Muscle layer of colon (tissue), 2 donors: Measurements from ENCODE around the gene SNX9.
"Not testable (repeated sequence)": the region's sequence is repeated elsewhere in the genome, so short reads cannot be mapped to it uniquely, and the experiment has no call there.

Experiments used
- H3K27ac ChIP-seq: one replicate; pipeline ENCODE4 v1.7.0; 2013; ENCODE audit warnings: low read depth, mild to moderate bottlenecking, low read length, moderate library complexity
- H3K27me3 ChIP-seq, 2 donors: one replicate each; pipeline ENCODE4 v1.7.0; 2013; ENCODE audit warnings: low read length in 2 of 2, mild to moderate bottlenecking in 2 of 2; ENCODE audit not compliant: insufficient read depth in 2 of 2, control insufficient read depth in 1 of 2
- H3K36me3 ChIP-seq: one replicate; pipeline ENCODE4 v1.7.0; 2013; ENCODE audit warnings: mild to moderate bottlenecking, low read length; ENCODE audit not compliant: insufficient read depth
- H3K4me1 ChIP-seq: one replicate; pipeline ENCODE4 v1.7.0; 2013; ENCODE audit warnings: mild to moderate bottlenecking, low read length; ENCODE audit not compliant: insufficient read depth
- H3K4me3 ChIP-seq, 2 donors: one replicate each; pipeline ENCODE4 v1.7.0; 2013; ENCODE audit warnings: low read length in 2 of 2, low read depth in 1 of 2, mild to moderate bottlenecking in 1 of 2, moderate library complexity in 1 of 2
- H3K9ac ChIP-seq: one replicate; pipeline ENCODE4 v1.7.0; 2013; ENCODE audit warnings: low read length
- H3K9me3 ChIP-seq: one replicate; pipeline ENCODE4 v1.7.0; 2013; ENCODE audit warnings: mild to moderate bottlenecking, low read length
- donor health status: abdominal sarcoma.
- donor health status: Adenocarcinoma of cecum.

SNX9 gene

GRCh38 chr6:157850030-157850429 is 27.0 kb downstream of the SNX9 start:
- Histone ChIP-seq H3K4me1 (peaks cover 27% of the 10 kb centered on the region), H3K4me3 (no peak overlapping the region), H3K9me3 (no peaks in the 10 kb centered on the region), H3K9ac (no peak overlapping the region), H3K36me3 (no peaks in the 10 kb centered on the region), H3K27ac (no peak overlapping the region), H3K27me3 (no peaks in the 10 kb centered on the region)

- Histone ChIP-seq H3K9me3 (no peaks in the 10 kb centered on the region), H3K27me3 (no peaks in the 10 kb centered on the region), H3K9ac (no peak overlapping the region)
Measured at GRCh38 chr6:157853018-157853805, 30.2 kb downstream of the SNX9 start.

GRCh38 chr6:157853902-157854502 is 31.0 kb downstream of the SNX9 start:
- Histone ChIP-seq H3K36me3 (no peaks in the 10 kb centered on the region), H3K9ac (no peak overlapping the region), H3K4me3 (no peak overlapping the region), H3K27ac (no peak overlapping the region), H3K4me1 (peaks cover 6% of the 10 kb centered on the region), H3K27me3 (no peaks in the 10 kb centered on the region), H3K9me3 (no peaks in the 10 kb centered on the region)

More at GRCh38 chr6:157853018-157853805, 30.2 kb downstream of the SNX9 start:
- H3K27ac ChIP-seq = no peak overlapping the region
- H3K36me3 ChIP-seq = no peaks in the 10 kb centered on the region
- H3K4me3 ChIP-seq = no peak overlapping the region
- H3K4me1 ChIP-seq = peaks cover 6% of the 10 kb centered on the region

DNA sequence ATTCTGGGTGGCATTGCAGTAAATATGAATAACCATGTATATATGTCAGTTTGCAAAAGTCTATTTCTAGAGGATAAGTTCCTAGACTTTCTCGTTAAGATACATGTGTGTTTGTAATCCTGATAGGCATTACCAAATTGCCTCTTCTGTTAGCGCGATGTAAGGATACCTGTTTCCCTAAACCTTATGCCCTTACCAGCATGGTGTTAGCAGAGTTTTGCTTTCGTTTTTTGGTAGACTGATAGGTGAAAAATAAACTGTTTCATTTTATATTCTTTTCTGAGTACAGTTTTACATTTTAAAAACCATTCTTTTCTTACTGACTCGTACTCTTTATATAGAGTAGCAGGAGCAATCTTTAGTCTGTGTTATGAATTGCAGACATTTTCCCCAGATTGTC is 32.3 kb downstream of the SNX9 start:
- Histone ChIP-seq H3K4me1 (peaks cover 18% of the 10 kb centered on the region), H3K9me3 (no peaks in the 10 kb centered on the region), H3K9ac (no peak overlapping the region), H3K4me3 (no peak overlapping the region), H3K27me3 (no peaks in the 10 kb centered on the region), H3K36me3 (no peaks in the 10 kb centered on the region), H3K27ac (no peak overlapping the region)

GRCh38 chr6:157855804-157856203 is 32.8 kb downstream of the SNX9 start:
- H3K36me3 ChIP-seq, H3K9me3 ChIP-seq, H3K4me3 ChIP-seq, H3K27ac ChIP-seq, H3K27me3 ChIP-seq, H3K9ac ChIP-seq: not testable (repeated sequence)
- peaks cover 23% of the 10 kb centered on the region for H3K4me1 ChIP-seq

DNA sequence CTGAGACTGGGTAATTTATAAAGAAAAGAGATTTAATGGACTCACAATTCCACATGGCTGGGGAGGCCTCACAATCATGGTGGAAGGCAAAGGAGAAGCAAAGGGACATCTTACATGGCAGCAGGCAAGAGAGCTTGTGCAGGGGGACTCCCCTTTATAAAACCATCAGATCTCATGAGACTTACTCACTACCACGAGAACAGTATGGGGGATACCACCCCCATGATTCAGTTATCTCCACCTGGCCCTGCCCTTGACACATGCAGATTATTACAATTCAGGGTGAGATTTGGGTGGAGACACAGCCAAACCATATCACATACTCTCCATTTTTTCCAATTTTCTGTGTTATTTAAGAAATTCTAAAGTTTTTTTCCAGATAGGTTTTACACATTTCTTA is 35.6 kb downstream of the SNX9 start:
- H3K27ac ChIP-seq, H3K9ac ChIP-seq, H3K36me3 ChIP-seq, H3K27me3 ChIP-seq, H3K4me3 ChIP-seq, H3K9me3 ChIP-seq: not testable (repeated sequence)
- peaks cover 36% of the 10 kb centered on the region for H3K4me1 ChIP-seq

GRCh38 chr6:157859775-157860504 is 36.9 kb downstream of the SNX9 start:
- Histone ChIP-seq H3K4me1 (peaks cover 30% of the 10 kb centered on the region), H3K36me3 (no peaks in the 10 kb centered on the region), H3K27me3 (no peaks in the 10 kb centered on the region)

DNA sequence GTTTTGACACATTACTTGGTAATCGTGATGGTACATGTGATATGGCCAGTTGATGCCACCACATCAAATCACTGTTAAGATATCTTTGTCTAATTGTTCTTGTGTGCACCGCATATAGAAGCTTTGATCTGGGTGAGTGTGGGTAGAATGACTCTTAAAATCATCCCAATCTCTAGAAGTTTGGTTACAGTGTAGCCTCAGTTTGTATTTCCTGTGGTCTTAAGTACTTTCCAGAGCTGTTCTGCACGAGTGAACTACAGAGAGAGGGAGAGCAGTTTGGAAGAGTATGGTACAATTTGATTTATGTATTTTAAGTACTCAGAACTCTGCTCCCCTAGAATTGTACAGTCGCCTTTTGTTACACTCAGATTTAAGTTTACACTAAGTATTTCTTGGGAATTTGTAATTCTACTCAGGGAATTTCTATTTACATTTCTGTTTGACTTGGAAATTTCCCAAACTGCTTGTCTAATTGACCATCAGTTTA is 37.5 kb downstream of the SNX9 start:
- Histone ChIP-seq H3K36me3 (no peaks in the 10 kb centered on the region), H3K27ac (no peak overlapping the region), H3K9ac (no peak overlapping the region), H3K4me1 (peaks cover 30% of the 10 kb centered on the region), H3K4me3 (no peak overlapping the region), H3K9me3 (no peaks in the 10 kb centered on the region), H3K27me3 (no peaks in the 10 kb centered on the region)

More at GRCh38 chr6:157859775-157860504, 36.9 kb downstream of the SNX9 start:
- Histone ChIP-seq H3K9me3 (no peaks in the 10 kb centered on the region), H3K4me3 (no peak overlapping the region), H3K27ac (no peak overlapping the region), H3K9ac (no peak overlapping the region)

- no peak overlapping the region for H3K4me3 ChIP-seq
- no peaks in the 10 kb centered on the region for H3K27me3 ChIP-seq
- H3K36me3 ChIP-seq = no peaks in the 10 kb centered on the region
- peaks cover 30% of the 10 kb centered on the region for H3K4me1 ChIP-seq
- no peak overlapping the region for H3K27ac ChIP-seq
- H3K9ac ChIP-seq = no peak overlapping the region
- no peaks in the 10 kb centered on the region for H3K9me3 ChIP-seq
Measured at GRCh38 chr6:157861184-157861583, 38.1 kb downstream of the SNX9 start.

DNA sequence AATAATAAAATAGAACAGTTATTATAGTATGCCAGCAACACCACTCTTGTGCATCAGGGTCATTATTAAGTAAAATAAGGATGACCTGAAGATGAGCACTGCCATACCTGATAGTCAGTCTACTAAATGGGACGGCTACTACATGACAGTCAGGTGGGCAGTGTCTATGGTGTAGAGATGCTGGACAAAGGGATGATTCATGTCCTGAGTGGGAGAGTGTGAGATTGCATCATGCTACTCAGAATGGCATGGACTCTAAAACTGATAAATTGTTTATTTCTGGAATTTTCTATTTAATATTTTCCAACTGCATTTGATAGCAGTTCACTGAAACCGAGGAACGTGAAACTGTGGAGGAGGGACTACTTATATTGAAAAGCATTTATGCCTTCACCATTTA is 38.8 kb downstream of the SNX9 start:
- Histone ChIP-seq H3K27me3 (no peaks in the 10 kb centered on the region), H3K9ac (no peak overlapping the region), H3K27ac (no peak overlapping the region), H3K9me3 (no peaks in the 10 kb centered on the region), H3K4me1 (peaks cover 35% of the 10 kb centered on the region), H3K4me3 (no peak overlapping the region), H3K36me3 (no peaks in the 10 kb centered on the region)

GRCh38 chr6:157862706-157863105 is 39.7 kb downstream of the SNX9 start:
- H3K36me3 ChIP-seq = no peaks in the 10 kb centered on the region
- no peaks in the 10 kb centered on the region for H3K9me3 ChIP-seq
- no peak overlapping the region for H3K4me3 ChIP-seq
- H3K4me1 ChIP-seq = peaks cover 37% of the 10 kb centered on the region
- no peaks in the 10 kb centered on the region for H3K27me3 ChIP-seq
- no peak overlapping the region for H3K9ac ChIP-seq
- H3K27ac ChIP-seq = no peak overlapping the region
